ENCODE results near the gene DAZL.
"Not testable (repeated sequence)": the region's sequence is repeated elsewhere in the genome, so short reads cannot be mapped to it uniquely, and the experiment has no call there.

The DAZL gene

GRCh38 chr3:16604887-16605602, at the start of gene DAZL:
Gene DAZL (minus strand): TSS chr3:16605423. CDS start chr3:16605205, 218 bp downstream.
- H3K4me3 ChIP-seq, result no peak within 1 kb of the TSS
- H3K9ac ChIP-seq (ENCODE audit: insufficient read length), result no peak within 1 kb of the TSS
- no peak within 1 kb of the TSS for H3K27ac ChIP-seq
- no peaks in the 10 kb centered on the region for H3K36me3 ChIP-seq (ENCODE audit: insufficient read depth, low read length)
- no peaks in the 10 kb centered on the region for H3K9me3 ChIP-seq (ENCODE audit: low read depth, low read length)
- no peak for DNase-seq (ENCODE audit: low read depth, low spot score)
- no peak for TF ChIP-seq POLR2AphosphoS5 (IDR thresholded peaks at IDR 0.05; ENCODE audit: borderline replicate concordance, low read depth, low read length)
- no peak for TF ChIP-seq EZH2 (IDR thresholded peaks at IDR 0.05)
- no peak for TF ChIP-seq FOXP2 (optimal IDR thresholded peaks at IDR 0.05; ENCODE audit: control extremely low read depth, extremely low read length, insufficient read depth)

- TF ChIP-seq POLR2AphosphoS5 (IDR thresholded peaks at IDR 0.05; ENCODE audit: borderline replicate concordance, low read depth, low read length) (no peak), FOXP2 (optimal IDR thresholded peaks at IDR 0.05; ENCODE audit: control extremely low read depth, extremely low read length, insufficient read depth) (no peak), EZH2 (IDR thresholded peaks at IDR 0.05) (no peak)
- no peak overlapping the region for H3K27ac ChIP-seq
- no peaks in the 10 kb centered on the region for H3K9me3 ChIP-seq (ENCODE audit: low read depth, low read length)
These were observed 49.8 kb upstream of the DAZL start for GRCh38 chr3:16654976-16655375.

GRCh38 chr3:16653712-16654111, 48.5 kb upstream of the DAZL start:
- H3K9me3 ChIP-seq (ENCODE audit: low read depth, low read length), result no peaks in the 10 kb centered on the region
- H3K27ac ChIP-seq, result no peak overlapping the region
- H3K4me3 ChIP-seq, result no peak overlapping the region
- DNase-seq (ENCODE audit: low read depth, low spot score), result no peak
- H3K36me3 ChIP-seq (ENCODE audit: insufficient read depth, low read length), result no peaks in the 10 kb centered on the region
- H3K9ac ChIP-seq (ENCODE audit: insufficient read length), result no peak overlapping the region
- no peak for TF ChIP-seq EZH2 (IDR thresholded peaks at IDR 0.05)
- TF ChIP-seq FOXP2 (optimal IDR thresholded peaks at IDR 0.05; ENCODE audit: control extremely low read depth, extremely low read length, insufficient read depth), result no peak
- no peak for TF ChIP-seq POLR2AphosphoS5 (IDR thresholded peaks at IDR 0.05; ENCODE audit: borderline replicate concordance, low read depth, low read length)

More at GRCh38 chr3:16654976-16655375, 49.8 kb upstream of the DAZL start:
- Histone ChIP-seq H3K36me3 (ENCODE audit: insufficient read depth, low read length) (no peaks in the 10 kb centered on the region), H3K4me3 (no peak overlapping the region), H3K9ac (ENCODE audit: insufficient read length) (no peak overlapping the region)
- DNase-seq (ENCODE audit: low read depth, low spot score), result no peak

- H3K4me3 ChIP-seq, result no peak overlapping the region
- no peak overlapping the region for H3K9ac ChIP-seq (ENCODE audit: insufficient read length)
- TF ChIP-seq EZH2 (IDR thresholded peaks at IDR 0.05) (no peak), POLR2AphosphoS5 (IDR thresholded peaks at IDR 0.05; ENCODE audit: borderline replicate concordance, low read depth, low read length) (no peak), FOXP2 (optimal IDR thresholded peaks at IDR 0.05; ENCODE audit: control extremely low read depth, extremely low read length, insufficient read depth) (no peak)
- DNase-seq (ENCODE audit: low read depth, low spot score), result no peak
- H3K36me3 ChIP-seq (ENCODE audit: insufficient read depth, low read length), result no peaks in the 10 kb centered on the region
- no peak overlapping the region for H3K27ac ChIP-seq
- no peaks in the 10 kb centered on the region for H3K9me3 ChIP-seq (ENCODE audit: low read depth, low read length)
These were observed 42.4 kb upstream of the DAZL start for GRCh38 chr3:16647668-16648067.

- Histone ChIP-seq H3K9me3 (ENCODE audit: low read depth, low read length) (no peaks in the 10 kb centered on the region), H3K36me3 (ENCODE audit: insufficient read depth, low read length) (no peaks in the 10 kb centered on the region)
- DNase-seq (ENCODE audit: low read depth, low spot score), result no peak
These were observed 34.6 kb upstream of the DAZL start for GRCh38 chr3:16639806-16640205.

GRCh38 chr3:16633948-16634347, 28.7 kb upstream of the DAZL start:
- DNase-seq (ENCODE audit: low read depth, low spot score), result no peak
- Histone ChIP-seq H3K9ac (ENCODE audit: insufficient read length) (no peak overlapping the region), H3K9me3 (ENCODE audit: low read depth, low read length) (no peaks in the 10 kb centered on the region), H3K27ac (no peak overlapping the region), H3K4me3 (no peak overlapping the region), H3K36me3 (ENCODE audit: insufficient read depth, low read length) (no peaks in the 10 kb centered on the region)
- TF ChIP-seq FOXP2 (optimal IDR thresholded peaks at IDR 0.05; ENCODE audit: control extremely low read depth, extremely low read length, insufficient read depth), result no peak
- no peak for TF ChIP-seq EZH2 (IDR thresholded peaks at IDR 0.05)
- no peak for TF ChIP-seq POLR2AphosphoS5 (IDR thresholded peaks at IDR 0.05; ENCODE audit: borderline replicate concordance, low read depth, low read length)

More at GRCh38 chr3:16639806-16640205, 34.6 kb upstream of the DAZL start:
- no peak for TF ChIP-seq EZH2 (IDR thresholded peaks at IDR 0.05)
- TF ChIP-seq FOXP2 (optimal IDR thresholded peaks at IDR 0.05; ENCODE audit: control extremely low read depth, extremely low read length, insufficient read depth), result no peak
- no peak for TF ChIP-seq POLR2AphosphoS5 (IDR thresholded peaks at IDR 0.05; ENCODE audit: borderline replicate concordance, low read depth, low read length)
- Histone ChIP-seq H3K4me3 (no peak overlapping the region), H3K9ac (ENCODE audit: insufficient read length) (no peak overlapping the region), H3K27ac (no peak overlapping the region)

GRCh38 chr3:16632395-16632794, 27.2 kb upstream of the DAZL start:
- DNase-seq (ENCODE audit: low read depth, low spot score), result no peak
- H3K9me3 ChIP-seq (ENCODE audit: low read depth, low read length), result no peaks in the 10 kb centered on the region
- TF ChIP-seq EZH2 (IDR thresholded peaks at IDR 0.05) (no peak), POLR2AphosphoS5 (IDR thresholded peaks at IDR 0.05; ENCODE audit: borderline replicate concordance, low read depth, low read length) (no peak), FOXP2 (optimal IDR thresholded peaks at IDR 0.05; ENCODE audit: control extremely low read depth, extremely low read length, insufficient read depth) (no peak)
- H3K4me3 ChIP-seq, result no peak overlapping the region
- no peaks in the 10 kb centered on the region for H3K36me3 ChIP-seq (ENCODE audit: insufficient read depth, low read length)
- no peak overlapping the region for H3K27ac ChIP-seq
- no peak overlapping the region for H3K9ac ChIP-seq (ENCODE audit: insufficient read length)

- no peak overlapping the region for H3K27ac ChIP-seq
- no peaks in the 10 kb centered on the region for H3K9me3 ChIP-seq (ENCODE audit: low read depth, low read length)
- H3K4me3 ChIP-seq, result no peak overlapping the region
- TF ChIP-seq POLR2AphosphoS5 (IDR thresholded peaks at IDR 0.05; ENCODE audit: borderline replicate concordance, low read depth, low read length) (no peak), FOXP2 (optimal IDR thresholded peaks at IDR 0.05; ENCODE audit: control extremely low read depth, extremely low read length, insufficient read depth) (no peak), EZH2 (IDR thresholded peaks at IDR 0.05) (no peak)
- no peak for DNase-seq (ENCODE audit: low read depth, low spot score)
- no peaks in the 10 kb centered on the region for H3K36me3 ChIP-seq (ENCODE audit: insufficient read depth, low read length)
- no peak overlapping the region for H3K9ac ChIP-seq (ENCODE audit: insufficient read length)
These were observed 13.5 kb upstream of the DAZL start for GRCh38 chr3:16618721-16619120.

- H3K9ac ChIP-seq (ENCODE audit: insufficient read length); H3K4me3 ChIP-seq; H3K36me3 ChIP-seq (ENCODE audit: insufficient read depth, low read length); H3K27ac ChIP-seq; DNase-seq (ENCODE audit: low read depth, low spot score); H3K9me3 ChIP-seq (ENCODE audit: low read depth, low read length): not testable (repeated sequence)
These were observed 11.9 kb upstream of the DAZL start for GRCh38 chr3:16617155-16617554.

Data from SK-N-MC (cell line).